Vagina (tissue), 2 donors: ENCODE data around the gene MINDY4B. TPM values are rescaled to one million over a fixed set of nuclear protein-coding genes. Genes with fewer than 3 reads are reported as not detected.
A peak's percentile ranks its signal among the peaks of the same experiment; 100 is the strongest.
"Not testable (repeated sequence)": the region's sequence is repeated elsewhere in the genome, so short reads cannot be mapped to it uniquely, and the experiment has no call there.

Experiments used
- DNase-seq, 2 donors: peaks; one replicate each; pipeline ENCODE4 v3.0.0-alpha.2; 2017; ENCODE audit errors: extremely low spot score in 2 of 2
- H3K27ac ChIP-seq: fragments of 200-600 bp; sonication (generic); one replicate; pipeline ENCODE4 v1.5.1; 2019
- H3K27me3 ChIP-seq: fragments of 200-600 bp; sonication (generic); one replicate; pipeline ENCODE4 v1.5.1; 2019
- H3K36me3 ChIP-seq, 2 donors: fragments of 200-600 bp; sonication (generic); one replicate each; pipeline ENCODE4 v1.5.1; 2017 to 2019
- H3K4me1 ChIP-seq: fragments of 200-600 bp; sonication (generic); one replicate; pipeline ENCODE4 v1.5.1; 2019
- H3K4me3 ChIP-seq, 2 donors: fragments of 200-600 bp; sonication (generic); 1 replicate in 1 of 2; 2 replicates in 1 of 2; pipeline ENCODE4 v1.5.1; 2016 to 2019
- H3K9me3 ChIP-seq: fragments of 200-600 bp; sonication (generic); one replicate; pipeline ENCODE4 v1.5.1; 2019
- CTCF ChIP-seq, 3 experiments: fragments of 450-650 bp in 2 of 3; fragments of 200-600 bp in 1 of 3; sonication (generic) in 1 of 3; IDR thresholded peaks; one replicate each; pipeline ENCODE4 v1.5.1; 2017 to 2019; ENCODE audit warnings: antibody characterized with exemption in 3 of 3, mild to moderate bottlenecking in 2 of 3, moderate library complexity in 2 of 3
- POLR2A ChIP-seq, 2 donors: fragments of 450-650 bp; IDR thresholded peaks; one replicate each; pipeline ENCODE4 v1.6.1; 2017; ENCODE audit warnings: antibody characterized with exemption in 2 of 2, mild to moderate bottlenecking in 2 of 2, moderate library complexity in 2 of 2
- POLR2AphosphoS5 ChIP-seq, 2 donors: sonication (generic); formaldehyde crosslinking; IDR thresholded peaks; one replicate each; pipeline ENCODE4 v1.9.0; 2017; ENCODE audit warnings: antibody characterized with exemption in 2 of 2, mild to moderate bottlenecking in 2 of 2, low read depth in 1 of 2; ENCODE audit not compliant: insufficient read depth in 1 of 2
- intact Hi-C: fragments of 100-400 bp; cut with DNase I; formaldehyde crosslinking; loops from one replicate; pipeline ENCODE4 v1.15.1; 2023
- total RNA-seq: library from RNA; depleted of rRNA; stranded (reverse); fragments of >200 nt; gene quantifications from one replicate; pipeline ENCODE4 v1.2.3, GENCODE V29; 2016

Gene MINDY4B
- total RNA-seq, 1 donor from 2014 or later, result not detected

GRCh38 chr3:150874666-150875219 lies 30.5 kb downstream of the MINDY4B start:
- DNase-seq, result no peak
- H3K9me3 ChIP-seq, result no peaks in the 10 kb centered on the region
- peaks cover 4% of the 10 kb centered on the region for H3K4me1 ChIP-seq
- no peaks in the 10 kb centered on the region for H3K36me3 ChIP-seq
- H3K27me3 ChIP-seq, result no peaks in the 10 kb centered on the region
- TF ChIP-seq POLR2A (IDR thresholded peaks at IDR 0.05), result no peak
- TF ChIP-seq POLR2AphosphoS5 (IDR thresholded peaks at IDR 0.05; ENCODE audit: insufficient read depth in 1 of 2, low read depth in 1 of 2), result no peak
- TF ChIP-seq CTCF (IDR thresholded peaks at IDR 0.05), result no peak
- H3K27ac ChIP-seq, result no peak overlapping the region
- H3K4me3 ChIP-seq, result no peak overlapping the region
- intact Hi-C loops, result no loop called here

GRCh38 chr3:150871192-150871591 lies 34.0 kb downstream of the MINDY4B start:
- no peaks in the 10 kb centered on the region for H3K36me3 ChIP-seq
- TF ChIP-seq POLR2AphosphoS5 (IDR thresholded peaks at IDR 0.05; ENCODE audit: insufficient read depth in 1 of 2, low read depth in 1 of 2) (no peak), CTCF (IDR thresholded peaks at IDR 0.05) (no peak), POLR2A (IDR thresholded peaks at IDR 0.05) (no peak)
- no peak for DNase-seq
- H3K9me3 ChIP-seq, result no peaks in the 10 kb centered on the region
- intact Hi-C loops, result no loop called here
- no peaks in the 10 kb centered on the region for H3K4me1 ChIP-seq
- H3K27ac ChIP-seq, result no peak overlapping the region
- H3K27me3 ChIP-seq, result no peaks in the 10 kb centered on the region
- H3K4me3 ChIP-seq, result no peak overlapping the region

- no peak for TF ChIP-seq POLR2AphosphoS5 (IDR thresholded peaks at IDR 0.05; ENCODE audit: insufficient read depth in 1 of 2, low read depth in 1 of 2)
- no peak for TF ChIP-seq CTCF (IDR thresholded peaks at IDR 0.05)
- TF ChIP-seq POLR2A (IDR thresholded peaks at IDR 0.05), result no peak
- Histone ChIP-seq H3K4me3 (no peak overlapping the region), H3K36me3 (no peaks in the 10 kb centered on the region), H3K9me3 (no peaks in the 10 kb centered on the region), H3K27me3 (no peaks in the 10 kb centered on the region), H3K4me1 (no peaks in the 10 kb centered on the region), H3K27ac (no peak overlapping the region)
- intact Hi-C loops, result no loop called here
- DNase-seq, result no peak
Observed at GRCh38 chr3:150870406-150870805, 34.8 kb downstream of the MINDY4B start.

- intact Hi-C loops, result loop anchor here (5.0 kb wide), 2 partner anchors 81 to 146 kb away; no protein-coding TSS in a partner anchor
- no peaks in the 10 kb centered on the region for H3K4me1 ChIP-seq
- H3K4me3 ChIP-seq, result no peak overlapping the region
- H3K27me3 ChIP-seq, result no peaks in the 10 kb centered on the region
- TF ChIP-seq POLR2AphosphoS5 (IDR thresholded peaks at IDR 0.05; ENCODE audit: insufficient read depth in 1 of 2, low read depth in 1 of 2) (no peak), POLR2A (IDR thresholded peaks at IDR 0.05) (no peak), CTCF (IDR thresholded peaks at IDR 0.05) (no peak)
- no peaks in the 10 kb centered on the region for H3K36me3 ChIP-seq
- no peak for DNase-seq
- H3K9me3 ChIP-seq, result no peaks in the 10 kb centered on the region
- H3K27ac ChIP-seq, result peak overlapping the region; percentile 14
Observed at GRCh38 chr3:150868282-150868681, 37.0 kb downstream of the MINDY4B start.

- TF ChIP-seq CTCF (IDR thresholded peaks at IDR 0.05) (no peak), POLR2AphosphoS5 (IDR thresholded peaks at IDR 0.05; ENCODE audit: insufficient read depth in 1 of 2, low read depth in 1 of 2) (no peak), POLR2A (IDR thresholded peaks at IDR 0.05) (no peak)
- peak overlapping the region; percentile 14 for H3K27ac ChIP-seq
- H3K27me3 ChIP-seq, result no peaks in the 10 kb centered on the region
- no peak for DNase-seq
- intact Hi-C loops, result loop anchor here (5.0 kb wide), 2 partner anchors 80 to 145 kb away; no protein-coding TSS in a partner anchor
- H3K4me1 ChIP-seq, result no peaks in the 10 kb centered on the region
- H3K9me3 ChIP-seq, result no peaks in the 10 kb centered on the region
- no peak overlapping the region for H3K4me3 ChIP-seq
- no peaks in the 10 kb centered on the region for H3K36me3 ChIP-seq
Observed at GRCh38 chr3:150867434-150867833, 37.8 kb downstream of the MINDY4B start.

GRCh38 chr3:150863921-150864320 lies 41.3 kb downstream of the MINDY4B start:
- H3K27ac ChIP-seq, H3K9me3 ChIP-seq, H3K4me3 ChIP-seq, H3K36me3 ChIP-seq, H3K27me3 ChIP-seq, H3K4me1 ChIP-seq, DNase-seq, intact Hi-C loops: not testable (repeated sequence)
